IMR-90 (cell line): ENCODE results near the gene DNAH17. TPM values are rescaled to one million over a fixed set of nuclear protein-coding genes. Genes with fewer than 3 reads are reported as not detected.

Experiments used
- ATAC-seq: fragments of 200-7000 bp; cut with Tn5 transposase; 2 replicates; pipeline ENCODE4 v1.9.1; 2020; ENCODE audit warnings: low read depth, mild to moderate bottlenecking, moderate library complexity
- BruUV-seq: library from RNA; stranded (reverse); fragments of 400-500 nt; replicated peaks from 2 replicates; lab custom pipeline; 2021; lab: Mats Ljungman, UMichigan
- CTCF ChIA-PET: fragments of 300-600 bp; formaldehyde crosslinking; extraction: SDS; loops from one replicate; lab custom pipeline; 2021; ENCODE audit warnings: antibody characterized with exemption; lab: Yijun Ruan, JAX
- POLR2A ChIA-PET: fragments of 300-600 bp; sonication (Branson Sonifier 250); formaldehyde crosslinking; loops from one replicate; lab custom pipeline; 2022; ENCODE audit warnings: antibody characterized with exemption; ENCODE audit not compliant: unreplicated experiment; lab: Charles Lee
- DNase-seq: peaks from one replicate; pipeline ENCODE4 v3.0.0; 2013
- H2AFZ ChIP-seq: replicated peaks from 2 replicates; pipeline ENCODE3; 2013; ENCODE audit warnings: low read length, mild to moderate bottlenecking; ENCODE audit not compliant: poor library complexity
- H2AK5ac ChIP-seq: 2 replicates; pipeline ENCODE4 v1.6.1; 2013; ENCODE audit warnings: low read depth, low read length, inconsistent platforms
- H2AK9ac ChIP-seq: replicated peaks from 2 replicates; pipeline ENCODE3; 2013; ENCODE audit warnings: mild to moderate bottlenecking, low read depth, low read length, moderate library complexity; ENCODE audit not compliant: poor library complexity
- H2BK120ac ChIP-seq: 2 replicates; pipeline ENCODE4 v1.6.1; 2013; ENCODE audit warnings: low read depth, low read length, inconsistent platforms
- H2BK15ac ChIP-seq: 3 replicates; pipeline ENCODE4 v1.6.1; 2013; ENCODE audit warnings: low read depth, low read length, inconsistent platforms
- H2BK20ac ChIP-seq: 2 replicates; pipeline ENCODE4 v1.6.1; 2013; ENCODE audit warnings: low read depth, mild to moderate bottlenecking, inconsistent platforms, low read length, moderate library complexity
- H2BK5ac ChIP-seq: 2 replicates; pipeline ENCODE4 v1.6.1; 2013; ENCODE audit warnings: mild to moderate bottlenecking, low read depth, low read length, inconsistent platforms; ENCODE audit not compliant: poor library complexity, severe bottlenecking
- H3K14ac ChIP-seq: replicated peaks from 2 replicates; pipeline ENCODE4 v1.6.1; 2013; ENCODE audit warnings: low read depth, low read length, inconsistent platforms
- H3K18ac ChIP-seq: 2 replicates; pipeline ENCODE4 v1.6.1; 2013; ENCODE audit warnings: low read depth, low read length, control low read depth
- H3K23ac ChIP-seq: 2 replicates; pipeline ENCODE4 v1.6.1; 2013; ENCODE audit warnings: low read depth, low read length, inconsistent platforms
- H3K27ac ChIP-seq: 2 replicates; pipeline ENCODE4 v1.5.1; 2013; ENCODE audit warnings: mild to moderate bottlenecking, control low read depth, low read length; ENCODE audit not compliant: insufficient read depth
- H3K27me3 ChIP-seq: 2 replicates; pipeline ENCODE4 v1.6.1; 2013; ENCODE audit warnings: low read length; ENCODE audit not compliant: control insufficient read depth, insufficient read depth
- H3K36me3 ChIP-seq: 2 replicates; pipeline ENCODE4 v1.6.1; 2013; ENCODE audit warnings: low read length, mixed read lengths; ENCODE audit not compliant: control insufficient read depth, insufficient read depth
- H3K4ac ChIP-seq: 2 replicates; pipeline ENCODE4 v1.6.1; 2013; ENCODE audit warnings: low read depth, low read length, inconsistent platforms
- H3K4me1 ChIP-seq: 2 replicates; pipeline ENCODE4 v1.6.1; 2013; ENCODE audit warnings: low read length, mixed read lengths; ENCODE audit not compliant: control insufficient read depth, insufficient read depth
- H3K4me2 ChIP-seq: 2 replicates; pipeline ENCODE4 v1.6.1; 2013; ENCODE audit warnings: low read depth, mild to moderate bottlenecking, control low read depth, low read length, moderate library complexity
- H3K4me3 ChIP-seq: 2 replicates; pipeline ENCODE4 v1.5.1; 2013; ENCODE audit warnings: low read depth, mild to moderate bottlenecking, control low read depth, low read length, moderate library complexity; ENCODE audit not compliant: insufficient read depth
- H3K56ac ChIP-seq: 2 replicates; pipeline ENCODE4 v1.6.1; 2013; ENCODE audit warnings: low read length, inconsistent platforms; ENCODE audit not compliant: insufficient read depth; ENCODE audit errors: extremely low read depth
- H3K79me1 ChIP-seq, 2 experiments: 2 replicates each; pipeline ENCODE4 v1.6.1; 2013; ENCODE audit warnings: low read length in 2 of 2, inconsistent platforms in 1 of 2, low read depth in 1 of 2
- H3K9ac ChIP-seq: 2 replicates; pipeline ENCODE4 v1.6.1; 2013; ENCODE audit warnings: low read depth, low read length, control low read depth
- H3K9me1 ChIP-seq: 2 replicates; pipeline ENCODE4 v1.6.1; 2013; ENCODE audit warnings: low read length, inconsistent platforms; ENCODE audit not compliant: insufficient read depth
- H3K9me3 ChIP-seq: 2 replicates; pipeline ENCODE4 v1.6.1; 2013; ENCODE audit warnings: low read length; ENCODE audit not compliant: control insufficient read depth, insufficient read depth
- H4K20me1 ChIP-seq: 2 replicates; pipeline ENCODE4 v1.6.1; 2013; ENCODE audit warnings: low read length, inconsistent platforms; ENCODE audit not compliant: insufficient read depth
- H4K5ac ChIP-seq: 2 replicates; pipeline ENCODE4 v1.6.1; 2013; ENCODE audit warnings: mild to moderate bottlenecking, low read depth, low read length, control low read depth
- H4K8ac ChIP-seq, 2 experiments: 2 replicates each; pipeline ENCODE4 v1.6.1; 2013; ENCODE audit warnings: low read depth in 2 of 2, low read length in 2 of 2, control low read depth in 1 of 2, inconsistent platforms in 1 of 2
- H4K91ac ChIP-seq: 2 replicates; pipeline ENCODE4 v1.6.1; 2013; ENCODE audit warnings: low read depth, low read length, inconsistent platforms; ENCODE audit not compliant: insufficient read depth
- CEBPB ChIP-seq: IDR thresholded peaks from 2 replicates; pipeline ENCODE4 v1.6.1; 2012; ENCODE audit warnings: low read depth, low read length, improper control_type of control experiment
- MAFK ChIP-seq: IDR thresholded peaks from 2 replicates; pipeline ENCODE4 v1.6.1; 2012; ENCODE audit warnings: low read depth, low read length, improper control_type of control experiment
- MAZ ChIP-seq: IDR thresholded peaks from 2 replicates; pipeline ENCODE4 v1.6.1; 2012; ENCODE audit warnings: low read depth, mild to moderate bottlenecking, low read length, improper control_type of control experiment, moderate library complexity, borderline replicate concordance
- MXI1 ChIP-seq: IDR thresholded peaks from 2 replicates; pipeline ENCODE4 v1.6.1; 2012; ENCODE audit warnings: low read depth, mild to moderate bottlenecking, low read length, moderate library complexity, borderline replicate concordance
- NFE2L2 ChIP-seq: fragments of 150-350 bp; IDR thresholded peaks from 2 replicates; pipeline ENCODE4 v1.6.1; 2016; ENCODE audit warnings: low read depth, mild to moderate bottlenecking, low read length
- RAD21 ChIP-seq: IDR thresholded peaks from 2 replicates; pipeline ENCODE4 v1.6.1; 2012; ENCODE audit warnings: low read length, improper control_type of control experiment
- WGBS, 2 experiments: methylation state at CpG; one replicate each; pipeline versions ENCODE4 v1.1.5 to v1.1.7; 2013; ENCODE audit warnings: missing lambda C conversion rate in 2 of 2; ENCODE audit not compliant: insufficient read length in 1 of 2; ENCODE audit errors: extremely low coverage in 2 of 2; 5-methylcytosine and 5-hydroxymethylcytosine counted together
- dilution Hi-C: fragments of 300-500 bp; cut with HindIII; formaldehyde crosslinking; loops from one replicate; pipeline ENCODE4 v1.14.3; 2018; ENCODE audit warnings: low sequenced_read_pairs; ENCODE audit not compliant: unreplicated experiment
- in situ Hi-C: fragments of 300-500 bp; cut with MboI; formaldehyde crosslinking; loops from 3 replicates; pipeline ENCODE4 v1.14.3; 2019; ENCODE audit warnings: low sequenced_read_pairs, inconsistent platforms, mixed read lengths
- intact Hi-C: fragments of 100-400 bp; cut with micrococcal nuclease; formaldehyde crosslinking; loops from 2 replicates; pipeline ENCODE4 v1.10.0; 2022
- polyA plus RNA-seq, 3 experiments: library from polyadenylated mRNA; depleted of rRNA; stranded (reverse); fragments of >200 nt; gene quantifications; 2 replicates each; pipeline ENCODE4 v1.2.3, GENCODE V29; 2012; ENCODE audit warnings: low replicate concordance in 1 of 3
- total RNA-seq: library from RNA; depleted of rRNA; stranded (reverse); fragments of >200 nt; gene quantifications from 2 replicates; pipeline ENCODE4 v1.2.3, GENCODE V29; 2012

Gene DNAH17
- total and polyA plus RNA-seq, 2 of the 4 experiments (the other 2 are of a cell fraction), result not detected

DNA sequence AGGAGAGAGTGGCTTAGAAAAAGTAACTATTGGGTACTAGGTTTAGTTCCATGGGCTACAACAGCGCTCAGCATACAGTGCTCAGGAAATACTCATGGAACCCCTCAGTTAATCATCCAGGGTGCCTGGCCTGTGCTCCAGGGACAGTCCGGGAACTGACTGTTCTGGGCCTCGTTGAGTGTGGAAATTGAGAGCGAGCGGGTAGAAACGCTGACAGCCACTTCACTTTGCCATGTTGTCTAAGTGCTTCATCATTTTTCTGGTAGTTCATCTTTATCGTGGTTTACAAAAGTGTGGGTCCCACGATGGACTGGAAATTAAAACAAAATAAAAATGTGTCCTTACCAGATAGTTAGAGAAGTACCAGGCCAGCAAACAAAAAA, 31.6 kb upstream of the DNAH17 start:
- WGBS, 2 experiments, result 89% methylated on average over 8 of the region's 8 CpGs; no CpG with 5 or more reads in 1 of the 2 experiments
- H3K9me1 ChIP-seq, result 0 out of 2 replicates have a peak, but pooled peaks cover 7% of the 10 kb centered on the region
- no peak overlapping the region for H4K91ac ChIP-seq
- in situ Hi-C loops, result no loop called here
- H4K8ac ChIP-seq, result no peak overlapping the region
- no peak overlapping the region for H3K56ac ChIP-seq
- H4K20me1 ChIP-seq, result no peaks in the 10 kb centered on the region
- no peak overlapping the region for H3K27ac ChIP-seq
- POLR2A ChIA-PET, result interaction anchor here (0.6 kb wide), 1 partner anchor 36 kb away, joined by 3 read pairs; no protein-coding TSS in a partner anchor
- no peak overlapping the region for H2AK5ac ChIP-seq
- no peak overlapping the region for H2BK15ac ChIP-seq
- dilution Hi-C loops, result no loop called here
- H3K9me3 ChIP-seq, result no peaks in the 10 kb centered on the region
- ATAC-seq (no peak), DNase-seq (no peak)
- no peak overlapping the region for H2BK120ac ChIP-seq
- no peak overlapping the region for H4K5ac ChIP-seq
- CTCF ChIA-PET, result no interaction called here
- no peak for TF ChIP-seq MAFK
- TF ChIP-seq CEBPB, result no peak
- TF ChIP-seq RAD21, result no peak
- no peak for TF ChIP-seq MXI1
- no peak for TF ChIP-seq MAZ
- TF ChIP-seq NFE2L2, result no peak
- intact Hi-C loops, result loop anchor here (10.0 kb wide), 1 partner anchor 1924 kb away; no protein-coding TSS in a partner anchor
- peaks cover 8% of the 10 kb centered on the region; the same call in 1 of the 2 replicates for H3K4me1 ChIP-seq
- H3K9ac ChIP-seq, result no peak overlapping the region
- no peak overlapping the region for H2BK5ac ChIP-seq
- no peaks in the 10 kb centered on the region for H3K79me1 ChIP-seq
- H3K18ac ChIP-seq, result no peak overlapping the region
- peaks cover 12% of the 10 kb centered on the region for H3K27me3 ChIP-seq
- H3K36me3 ChIP-seq, result no peaks in the 10 kb centered on the region
- H3K23ac ChIP-seq, result no peak overlapping the region
- H2BK20ac ChIP-seq, result no peak overlapping the region
- no peak overlapping the region for H3K4me2 ChIP-seq
- no peak overlapping the region for H3K4ac ChIP-seq
- H3K14ac ChIP-seq, result no peak overlapping the region
- H2AFZ ChIP-seq, result no peak overlapping the region
- H2AK9ac ChIP-seq, result no peak overlapping the region
- no peak overlapping the region for H3K4me3 ChIP-seq
- no TSS peak for BruUV-seq
